ENCODE results near the gene OR1D2.
A peak's percentile ranks its signal among the peaks of the same experiment; 100 is the strongest.
"Not testable (repeated sequence)": the region's sequence is repeated elsewhere in the genome, so short reads cannot be mapped to it uniquely, and the experiment has no call there.

OR1D2 gene, protein sequence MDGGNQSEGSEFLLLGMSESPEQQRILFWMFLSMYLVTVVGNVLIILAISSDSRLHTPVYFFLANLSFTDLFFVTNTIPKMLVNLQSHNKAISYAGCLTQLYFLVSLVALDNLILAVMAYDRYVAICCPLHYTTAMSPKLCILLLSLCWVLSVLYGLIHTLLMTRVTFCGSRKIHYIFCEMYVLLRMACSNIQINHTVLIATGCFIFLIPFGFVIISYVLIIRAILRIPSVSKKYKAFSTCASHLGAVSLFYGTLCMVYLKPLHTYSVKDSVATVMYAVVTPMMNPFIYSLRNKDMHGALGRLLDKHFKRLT

GRCh38 chr17:3104322-3104721 is at the start of gene OR1D2:
Gene OR1D2 (minus strand): TSS chr17:3104422. CDS start chr17:3092996, 11,426 bp downstream.
- DNase-seq: no peak

DNA sequence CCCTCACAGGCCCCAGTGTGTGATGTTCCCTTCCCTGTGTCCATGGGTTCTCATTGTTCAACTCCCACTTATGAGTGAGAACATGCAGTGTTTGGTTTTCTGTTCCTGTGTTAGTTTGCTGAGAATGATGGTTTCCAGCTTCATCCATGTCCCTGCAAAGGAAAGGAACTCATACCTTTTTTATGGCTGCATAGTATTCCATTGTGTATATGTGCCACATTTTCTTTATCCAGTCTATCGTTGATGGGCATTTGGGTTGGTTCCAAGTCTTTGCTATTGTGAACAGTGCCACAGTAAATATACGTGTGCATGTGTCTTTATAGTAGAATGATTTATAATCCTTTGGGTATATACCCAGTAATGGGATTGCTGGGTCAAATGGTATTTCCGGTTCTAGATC is 33.3 kb upstream of the OR1D2 start:
- DNase-seq: not testable (repeated sequence)

- no peak for DNase-seq
These were observed 23.2 kb upstream of the OR1D2 start, which contains the start of gene OR1G1 for GRCh38 chr17:3127451-3127850. Gene OR1G1 (minus strand): TSS chr17:3127551. CDS start chr17:3127551, 0 bp downstream.

DNA sequence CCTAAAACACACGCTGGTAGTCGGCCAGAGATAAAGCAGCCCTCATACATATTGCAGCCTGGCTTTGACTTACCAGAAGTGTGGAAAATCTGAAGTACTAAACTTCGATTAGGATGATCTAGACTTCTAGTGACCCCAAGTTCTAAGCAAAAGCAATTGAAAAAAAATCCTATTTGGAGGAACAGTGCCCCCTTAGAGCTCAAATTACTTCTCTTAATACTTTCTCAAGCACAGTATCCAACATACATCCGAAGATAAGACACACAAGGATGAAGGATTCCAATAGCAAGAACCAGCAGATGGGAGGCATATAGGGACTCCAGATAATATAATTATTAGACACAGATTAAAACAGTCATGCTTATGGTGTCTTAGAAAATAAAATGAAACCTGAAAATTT is 30.4 kb downstream of the OR1D2 start:
- DNase-seq: not testable (repeated sequence)

DNA sequence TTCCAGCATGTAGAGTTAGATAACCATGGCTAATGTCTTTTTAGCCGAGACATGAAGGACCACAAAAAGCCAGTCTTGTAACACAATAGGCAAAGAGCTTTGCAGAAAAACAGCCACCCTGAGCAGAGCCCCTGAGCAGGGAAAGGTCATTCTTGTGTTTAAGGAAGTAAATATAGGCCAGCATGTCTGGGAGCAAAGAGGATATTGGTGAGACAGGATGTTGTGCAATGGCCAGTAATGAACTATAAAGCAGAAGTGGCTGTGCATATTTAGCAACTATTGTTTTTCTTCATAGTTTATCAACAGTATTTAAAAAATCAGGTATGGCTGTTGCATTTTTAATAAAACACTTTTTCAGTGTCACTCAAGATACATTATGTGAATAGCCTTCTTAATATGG is 39.0 kb downstream of the OR1D2 start:
- DNase-seq: not testable (repeated sequence)

DNA sequence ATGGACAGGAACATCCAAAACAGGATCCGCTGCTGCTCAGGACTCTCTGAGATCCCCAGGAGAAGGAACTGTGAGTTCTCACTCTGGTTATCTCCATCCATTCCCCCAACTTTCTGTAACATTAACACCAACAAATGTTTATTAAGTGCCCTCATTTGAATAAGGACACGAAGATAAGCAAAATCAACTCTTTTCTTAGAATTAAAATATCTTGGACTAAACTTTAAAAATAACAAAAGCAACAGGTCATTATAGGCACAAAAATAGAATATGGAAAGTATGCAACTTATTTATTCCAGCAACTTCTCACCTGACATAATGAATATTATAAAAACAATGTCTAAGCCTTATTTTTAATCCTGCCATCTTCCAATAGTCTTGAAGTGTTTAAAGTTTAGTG is 40.7 kb downstream of the OR1D2 start, which contains the start of gene OR1D5:
Gene OR1D5, minus strand, starts transcription at position 101 of the 400 bp plus-strand sequence. Its CDS starts 0 bp downstream, at position 101.
- not testable (repeated sequence) for DNase-seq

GRCh38 chr17:3062824-3063377 is 41.3 kb downstream of the OR1D2 start:
- not testable (repeated sequence) for DNase-seq

- not testable (repeated sequence) for DNase-seq
These were observed 49.4 kb downstream of the OR1D2 start for GRCh38 chr17:3054868-3055267.

DNA sequence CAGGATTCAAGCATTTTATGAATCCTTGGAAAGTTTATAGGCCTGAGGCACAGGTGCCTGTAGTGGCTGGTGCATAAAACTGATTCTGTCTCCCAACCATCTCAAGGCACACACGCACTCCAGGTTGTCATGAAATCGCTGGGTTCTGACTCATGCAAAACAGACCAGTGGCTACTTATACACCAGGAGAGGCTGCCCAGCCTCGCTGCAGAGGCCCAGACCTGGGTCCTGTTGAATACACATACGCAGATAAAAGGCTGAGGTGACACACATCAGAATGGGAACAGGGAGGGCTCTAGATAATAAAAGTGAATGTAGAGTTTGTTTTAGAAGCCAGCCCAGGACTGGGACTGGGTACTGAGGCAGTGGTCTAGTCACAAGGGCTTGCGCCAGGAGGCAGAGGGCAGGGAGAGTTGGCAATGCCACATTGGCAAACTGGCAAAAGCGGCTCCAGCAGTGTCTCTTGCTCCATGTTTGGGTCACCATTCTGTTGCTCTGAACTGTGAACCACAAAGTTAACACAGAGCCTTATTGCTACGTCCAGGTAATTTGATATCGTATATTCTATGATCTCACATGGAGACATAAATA is 54.4 kb downstream of the OR1D2 start:
- no peak for DNase-seq

DNA sequence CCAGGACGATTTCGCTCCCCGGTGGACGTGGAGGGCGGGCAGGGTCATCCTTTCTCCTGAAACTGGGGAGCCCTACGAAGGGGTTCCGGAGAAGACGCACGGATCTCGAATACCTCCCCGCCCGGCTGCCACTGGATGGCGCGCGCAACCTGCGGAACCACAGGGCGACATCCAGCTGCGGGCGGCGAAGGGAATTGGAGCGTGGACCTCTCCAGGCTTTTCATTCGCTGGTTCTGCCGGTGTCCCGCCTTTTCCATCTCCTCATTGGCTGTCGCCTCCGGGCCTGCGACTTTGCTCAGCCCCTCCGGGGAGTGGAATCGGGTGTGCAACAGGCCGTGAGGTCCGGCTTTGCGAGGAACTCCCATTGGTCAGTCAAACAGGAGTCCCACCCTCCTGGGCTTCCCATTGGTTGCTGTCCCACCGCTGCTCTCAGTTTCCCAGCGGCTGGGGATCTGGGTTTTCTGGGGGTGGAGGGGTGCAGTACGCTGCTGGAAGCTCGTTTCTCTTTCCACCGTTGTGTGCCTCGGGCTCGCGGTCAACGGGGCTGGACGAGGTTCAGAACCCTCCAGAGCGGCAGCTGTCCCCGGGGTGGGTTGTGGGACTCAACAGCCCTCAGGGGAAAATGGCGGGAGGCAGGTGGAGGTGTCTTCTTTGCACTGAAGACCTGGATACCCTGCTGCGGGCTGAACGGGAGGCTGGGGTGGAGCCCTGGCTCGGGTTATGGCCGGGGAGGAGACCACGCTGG is 55.3 kb downstream of the OR1D2 start:
- peak; percentile 98 for DNase-seq

DNA sequence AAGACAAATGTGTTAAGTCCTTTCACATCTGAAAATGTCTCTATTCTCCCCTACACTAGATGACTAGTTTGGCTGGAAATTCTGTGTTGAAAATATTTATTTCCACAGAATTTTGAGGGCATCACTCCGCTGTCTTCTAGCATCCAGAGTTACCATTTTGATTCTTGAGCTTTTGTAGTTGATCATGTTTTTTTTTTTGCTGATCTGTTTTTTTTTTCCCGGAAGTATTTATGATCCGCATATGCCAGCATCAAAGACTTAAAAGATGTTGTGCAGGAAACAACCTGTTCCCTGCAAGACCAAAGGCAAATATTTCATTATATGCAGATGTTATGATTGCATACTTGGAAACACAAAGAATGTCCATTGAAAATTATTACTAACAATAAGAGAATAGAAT is 57.5 kb downstream of the OR1D2 start:
- no peak for DNase-seq

DNA sequence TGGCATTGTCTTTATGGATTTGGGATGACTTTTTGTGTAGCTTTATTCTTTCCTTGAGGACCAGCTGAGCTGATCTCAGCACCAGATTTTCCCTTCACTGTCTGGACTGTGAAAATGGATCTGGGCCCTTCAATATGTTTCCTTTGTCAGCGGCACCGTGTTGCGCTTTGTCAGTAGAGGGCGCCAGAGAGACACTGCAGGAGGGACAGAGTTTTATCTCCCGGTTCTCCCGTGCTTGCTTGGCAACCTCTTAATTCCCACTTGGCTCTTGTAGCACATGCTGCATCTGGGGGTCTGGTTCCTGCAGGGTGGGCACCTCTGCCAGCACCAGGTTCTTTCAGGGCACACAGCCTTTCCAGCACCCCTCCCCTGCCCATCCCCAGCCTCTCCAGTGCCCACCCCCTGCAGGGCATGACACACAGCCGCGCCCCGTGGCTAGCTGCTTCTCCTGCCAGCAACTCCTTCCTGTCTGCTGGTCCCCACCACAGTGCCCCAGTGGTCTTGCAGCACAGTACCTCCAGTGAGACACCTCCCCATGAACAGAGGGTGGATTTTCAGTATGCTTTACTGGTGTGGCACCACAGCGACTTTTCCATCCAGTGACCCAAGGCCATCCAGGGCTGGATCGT is 60.4 kb downstream of the OR1D2 start:
- DNase-seq: no peak

GRCh38 chr17:3040882-3041281 is 63.3 kb downstream of the OR1D2 start:
- no peak for DNase-seq

- no peak for DNase-seq
These were observed 64.5 kb downstream of the OR1D2 start for GRCh38 chr17:3039736-3040135.

GRCh38 chr17:3038941-3039340 is 65.3 kb downstream of the OR1D2 start:
- peak; percentile 82 for DNase-seq

Data from kidney glomerular epithelial cell (primary cell).